ENCODE data around the gene FBLN1.
"Not testable (repeated sequence)": the region's sequence is repeated elsewhere in the genome, so short reads cannot be mapped to it uniquely, and the experiment has no call there.

The FBLN1 gene

GRCh38 chr22:45553351-45554039 lies 50.8 kb downstream of the FBLN1 start:
- peak; percentile 90 for TF ChIP-seq CTCF (IDR thresholded peaks at IDR 0.05; ENCODE audit: low read depth, low read length)
- H3K4me3 ChIP-seq (ENCODE audit: low read depth, low read length) = no peak overlapping the region

GRCh38 chr22:45554040-45554406 lies 51.3 kb downstream of the FBLN1 start:
- no peak overlapping the region for H3K4me3 ChIP-seq (ENCODE audit: low read depth, low read length)
- 0 out of 2 replicates have a peak, but pooled peaks have one; percentile 2 for TF ChIP-seq CTCF (IDR thresholded peaks at IDR 0.05; ENCODE audit: low read depth, low read length)

- no peak for TF ChIP-seq CTCF (IDR thresholded peaks at IDR 0.05; ENCODE audit: low read depth, low read length)
- H3K4me3 ChIP-seq (ENCODE audit: low read depth, low read length) = no peak overlapping the region
Measured at GRCh38 chr22:45554861-45555260, 52.2 kb downstream of the FBLN1 start.

- not testable (repeated sequence) for H3K4me3 ChIP-seq (ENCODE audit: low read depth, low read length)
Measured at GRCh38 chr22:45557926-45558325, 55.2 kb downstream of the FBLN1 start.

GRCh38 chr22:45560092-45560491 lies 57.4 kb downstream of the FBLN1 start:
- not testable (repeated sequence) for H3K4me3 ChIP-seq (ENCODE audit: low read depth, low read length)

- not testable (repeated sequence) for H3K4me3 ChIP-seq (ENCODE audit: low read depth, low read length)
Measured at GRCh38 chr22:45560761-45561160, 58.1 kb downstream of the FBLN1 start.

- TF ChIP-seq CTCF (IDR thresholded peaks at IDR 0.05; ENCODE audit: low read depth, low read length) = no peak
- H3K4me3 ChIP-seq (ENCODE audit: low read depth, low read length) = no peak overlapping the region
Measured at GRCh38 chr22:45562102-45562501, 59.4 kb downstream of the FBLN1 start.

GRCh38 chr22:45562537-45563361 lies 60.1 kb downstream of the FBLN1 start:
- no peak overlapping the region for H3K4me3 ChIP-seq (ENCODE audit: low read depth, low read length)
- no peak for TF ChIP-seq CTCF (IDR thresholded peaks at IDR 0.05; ENCODE audit: low read depth, low read length)
